HEK293T (cell line): ENCODE results near the gene TSPO2.

Source experiments
- CTCF ChIA-PET: fragments of 350-600 bp; formaldehyde crosslinking; extraction: SDS; loops from one replicate; lab custom pipeline; 2021; ENCODE audit warnings: antibody characterized with exemption, inconsistent platforms; lab: Yijun Ruan, JAX
- POLR2A ChIA-PET: fragments of 350-600 bp; formaldehyde crosslinking; extraction: SDS; loops from one replicate; lab custom pipeline; 2020; ENCODE audit warnings: antibody characterized with exemption, inconsistent platforms; lab: Yijun Ruan, JAX
- DNase-seq: peaks from one replicate; pipeline ENCODE4 v3.0.0; 2012; ENCODE audit warnings: mixed read lengths; ENCODE audit errors: extremely low spot score
- ARNT ChIP-seq: fragments of 450-650 bp; IDR thresholded peaks from 2 replicates; pipeline ENCODE4 v1.6.1; 2017; ENCODE audit warnings: mild to moderate bottlenecking
- BHLHE40 ChIP-seq: fragments of 450-650 bp; IDR thresholded peaks from 2 replicates; pipeline ENCODE4 v1.6.1; 2016; ENCODE audit warnings: mild to moderate bottlenecking, moderate library complexity, borderline replicate concordance
- CTBP1 ChIP-seq: fragments of 450-650 bp; IDR thresholded peaks from 2 replicates; pipeline ENCODE4 v1.6.1; 2016; ENCODE audit warnings: borderline replicate concordance
- ELF4 ChIP-seq: fragments of 450-650 bp; IDR thresholded peaks from 2 replicates; pipeline ENCODE4 v1.6.1; 2017; ENCODE audit warnings: antibody characterized with exemption
- FOXA1 ChIP-seq: fragments of 450-650 bp; IDR thresholded peaks from 2 replicates; pipeline ENCODE4 v1.6.1; 2016; ENCODE audit warnings: mild to moderate bottlenecking
- FOXK2 ChIP-seq: fragments of 450-650 bp; IDR thresholded peaks from 2 replicates; pipeline ENCODE4 v1.6.1; 2016; ENCODE audit warnings: mild to moderate bottlenecking
- FOXM1 ChIP-seq: fragments of 450-650 bp; IDR thresholded peaks from 2 replicates; pipeline ENCODE4 v1.6.1; 2017; ENCODE audit warnings: mild to moderate bottlenecking, borderline replicate concordance
- HDGF ChIP-seq: fragments of 450-650 bp; IDR thresholded peaks from 2 replicates; pipeline ENCODE4 v1.6.1; 2017; ENCODE audit warnings: antibody characterized with exemption, borderline replicate concordance
- L3MBTL2 ChIP-seq: fragments of 450-650 bp; conservative IDR thresholded peaks from 2 replicates; pipeline ENCODE4 v1.6.1; 2016; ENCODE audit warnings: mild to moderate bottlenecking
- LEF1 ChIP-seq: fragments of 450-650 bp; IDR thresholded peaks from 2 replicates; pipeline ENCODE4 v1.6.1; 2017; ENCODE audit warnings: mild to moderate bottlenecking, borderline replicate concordance
- NFRKB ChIP-seq: fragments of 450-650 bp; IDR thresholded peaks from 2 replicates; pipeline ENCODE4 v1.6.1; 2016; ENCODE audit warnings: mild to moderate bottlenecking, moderate library complexity
- SP1 ChIP-seq: fragments of 450-650 bp; IDR thresholded peaks from 2 replicates; pipeline ENCODE4 v1.6.1; 2017
- SUZ12 ChIP-seq: fragments of 450-650 bp; IDR thresholded peaks from 2 replicates; pipeline ENCODE4 v1.6.1; 2016; ENCODE audit warnings: mild to moderate bottlenecking
- TARDBP ChIP-seq: fragments of 450-650 bp; IDR thresholded peaks from 2 replicates; pipeline ENCODE4 v1.6.1; 2016
- ZNF384 ChIP-seq: fragments of 450-650 bp; IDR thresholded peaks from 2 replicates; pipeline ENCODE4 v1.6.1; 2016
- TF ChIP-seq, protein P1 (sequence below): fragments of 450-650 bp; IDR thresholded peaks from 2 replicates; pipeline ENCODE4 v1.6.1; 2016

The TSPO2 gene

DNA sequence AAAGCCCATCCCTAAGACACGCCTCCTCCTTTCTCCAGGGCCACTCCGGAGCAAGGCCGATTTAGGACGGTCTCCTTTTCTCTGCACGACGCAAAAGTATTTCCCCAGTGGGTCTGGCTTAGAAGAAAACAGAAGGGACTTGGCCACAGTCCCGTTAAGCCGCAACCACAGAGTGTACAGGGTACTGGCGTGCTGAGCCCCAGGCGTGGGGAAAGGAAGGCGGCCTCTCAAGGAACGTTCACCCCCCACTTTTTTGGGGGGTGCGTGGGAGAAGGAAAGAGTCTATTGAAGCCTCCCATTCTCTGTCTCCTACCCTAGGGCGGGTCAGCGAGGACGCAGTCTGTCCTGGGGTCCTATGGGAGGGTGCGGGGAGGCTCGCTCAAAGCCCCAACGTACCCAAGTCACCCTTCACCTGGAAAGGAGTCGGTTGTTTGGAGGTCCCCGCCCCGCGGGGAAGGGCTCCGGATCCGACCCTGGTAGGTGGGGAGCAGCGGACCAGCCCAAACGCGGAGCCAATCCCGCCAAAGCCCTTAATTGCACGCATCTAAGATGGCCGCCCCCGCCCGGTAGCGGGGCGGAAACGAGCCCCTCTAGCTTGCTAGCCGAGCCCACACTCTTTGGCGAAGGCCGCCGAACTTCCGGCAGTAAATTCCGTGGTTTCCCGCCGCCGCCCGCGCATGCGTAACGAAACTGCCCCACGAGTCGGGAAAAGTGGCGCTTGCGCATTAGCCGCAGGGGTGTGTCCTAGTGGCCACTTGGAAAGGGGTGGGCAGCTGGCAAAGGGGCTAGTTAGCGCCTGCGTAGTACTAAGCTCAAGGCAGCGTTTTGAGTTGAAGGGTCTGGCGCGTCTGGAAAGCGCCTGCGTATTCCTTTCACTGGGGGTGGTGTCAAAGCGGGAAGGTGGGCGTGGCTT, 29.9 kb downstream of the TSPO2 start, which contains the start of gene OARD1:
Gene OARD1 (minus strand): TSS at position 434 of the 913 bp plus-strand sequence. CDS start 722 bp downstream, outside the sequence.
- CTCF ChIA-PET, result no interaction called here
- POLR2A ChIA-PET, result interaction anchor here (0.7 to 1.2 kb wide), 10 partner anchors 9 to 248 kb away, joined by 3 to 8 read pairs (median 4); partner anchors contain the start of gene TSPO2
- TF ChIP-seq TARDBP (0 out of 2 replicates have a peak, but pooled peaks have one; percentile 39), FOXM1 (peak; percentile 63; the same call in 1 of the 2 replicates), CTBP1 (no peak), L3MBTL2 (peak; percentile 27; the same call in 1 of the 2 replicates), ELF4 (0 out of 2 replicates have a peak, but pooled peaks have one; percentile 15), LEF1 (no peak), ARNT (no peak)
- DNase-seq, result peak; percentile 95

GRCh38 chr6:41072836-41073202, 30.6 kb downstream of the TSPO2 start, which contains the start of gene NFYA:
Gene NFYA, plus strand, starts transcription at chr6:41072974. Its CDS starts 6,116 bp downstream, at chr6:41079090.
- CTCF ChIA-PET, result no interaction called here
- no peak for DNase-seq
- POLR2A ChIA-PET, result interaction anchor here (0.7 to 1.2 kb wide), 10 partner anchors 9 to 247 kb away, joined by 3 to 8 read pairs (median 4); partner anchors contain the start of gene TSPO2
- TF ChIP-seq FOXM1, result no peak
- TF ChIP-seq NFRKB, result no peak
- no peak for TF ChIP-seq LEF1
- TF ChIP-seq FOXK2, result no peak
- no peak for TF ChIP-seq ZNF384
- no peak for TF ChIP-seq ELF4
- peak; percentile 64; the same call in 1 of the 2 replicates for TF ChIP-seq HDGF
- no peak for TF ChIP-seq SP1
- TF ChIP-seq, protein P1, sequence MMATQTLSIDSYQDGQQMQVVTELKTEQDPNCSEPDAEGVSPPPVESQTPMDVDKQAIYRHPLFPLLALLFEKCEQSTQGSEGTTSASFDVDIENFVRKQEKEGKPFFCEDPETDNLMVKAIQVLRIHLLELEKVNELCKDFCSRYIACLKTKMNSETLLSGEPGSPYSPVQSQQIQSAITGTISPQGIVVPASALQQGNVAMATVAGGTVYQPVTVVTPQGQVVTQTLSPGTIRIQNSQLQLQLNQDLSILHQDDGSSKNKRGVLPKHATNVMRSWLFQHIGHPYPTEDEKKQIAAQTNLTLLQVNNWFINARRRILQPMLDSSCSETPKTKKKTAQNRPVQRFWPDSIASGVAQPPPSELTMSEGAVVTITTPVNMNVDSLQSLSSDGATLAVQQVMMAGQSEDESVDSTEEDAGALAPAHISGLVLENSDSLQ, result peak; percentile 50; the same call in 1 of the 2 replicates

DNA sequence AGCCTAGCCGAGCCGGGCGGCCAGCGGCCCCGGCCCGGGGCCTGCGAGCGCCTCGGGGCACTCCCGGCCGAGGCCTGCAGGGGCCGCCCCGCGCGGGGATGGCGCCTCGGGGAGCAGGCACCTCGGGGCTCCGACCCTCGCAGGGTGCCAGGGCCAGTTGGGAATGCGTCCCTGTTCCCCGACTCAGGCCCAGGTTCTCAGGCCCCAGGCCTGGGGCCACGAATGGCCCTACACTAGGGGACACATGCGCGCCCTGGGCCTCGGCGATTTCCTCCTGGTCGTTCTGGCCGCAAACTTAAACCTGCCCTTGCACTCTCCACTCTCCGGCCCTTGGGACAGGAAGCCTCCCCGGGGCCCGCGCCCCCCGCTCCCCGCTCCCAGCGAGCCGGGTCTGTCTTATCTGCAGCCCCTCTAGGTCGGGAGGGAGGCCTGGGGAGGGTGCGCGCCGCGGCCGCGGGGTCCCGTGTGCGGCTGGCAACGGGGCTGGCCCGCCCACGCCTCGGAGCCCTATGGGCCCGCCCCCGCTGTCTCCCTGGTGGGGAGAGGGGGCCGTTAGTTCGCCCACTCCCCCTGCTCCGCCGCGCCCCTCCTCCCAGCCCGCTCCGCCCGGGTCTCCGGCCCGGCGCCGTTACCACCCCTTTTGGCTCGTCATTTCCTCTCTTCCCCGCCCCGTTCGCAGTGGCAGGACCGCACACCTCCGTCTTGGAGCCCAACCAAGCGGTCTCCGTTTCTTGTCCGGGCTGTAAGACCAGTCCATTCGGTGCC, 31.1 kb downstream of the TSPO2 start:
- DNase-seq, result peak; percentile 70
- TF ChIP-seq FOXA1, result no peak
- TF ChIP-seq L3MBTL2, result no peak
- TF ChIP-seq LEF1, result peak; percentile 49; the same call in 1 of the 2 replicates
- TF ChIP-seq, protein P1, result no peak
- no peak for TF ChIP-seq NFRKB
- TF ChIP-seq HDGF, result no peak
- no peak for TF ChIP-seq BHLHE40
- no peak for TF ChIP-seq FOXK2
- ChIA-PET POLR2A (interaction anchor here (0.8 to 1.2 kb wide), 7 partner anchors 10 to 246 kb away, joined by 3 to 8 read pairs (median 4); no protein-coding TSS in a partner anchor), CTCF (no interaction called here)

DNA sequence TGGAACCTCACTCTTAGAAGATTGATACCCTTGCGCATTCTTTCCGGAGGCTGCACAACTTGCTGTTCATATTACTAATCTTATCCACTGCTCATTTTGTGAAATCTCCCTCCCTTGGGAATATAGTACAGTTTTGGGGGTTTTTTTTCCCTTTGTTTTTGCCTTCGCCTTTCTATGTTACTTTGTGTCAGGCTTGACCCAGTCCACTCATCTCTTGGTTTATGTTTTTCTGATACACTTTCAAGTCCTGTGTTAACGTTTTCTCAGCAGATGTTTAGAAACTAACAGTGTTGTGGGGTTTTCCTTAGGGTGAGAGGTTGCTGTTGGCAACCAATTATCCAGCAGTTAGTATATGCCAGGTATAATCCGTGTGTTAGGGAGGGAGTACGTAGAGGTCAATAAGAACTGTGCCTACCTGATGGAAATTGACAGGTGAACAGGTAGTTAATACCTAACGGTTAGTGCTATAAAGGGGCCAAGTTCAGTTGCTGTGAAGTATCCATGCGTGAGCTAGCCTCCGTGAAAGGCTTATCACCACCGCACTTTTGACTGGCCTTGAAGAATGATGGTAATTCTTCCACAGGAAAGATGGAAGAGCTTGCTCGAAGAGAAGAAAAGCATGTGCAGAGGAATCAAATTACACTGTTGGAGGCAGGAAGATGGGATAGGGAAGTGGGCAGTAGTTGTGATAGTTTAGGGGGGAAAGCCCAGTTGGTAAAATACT, 31.9 kb downstream of the TSPO2 start:
- DNase-seq, result no peak
- POLR2A ChIA-PET, result interaction anchor here (0.9 kb wide), 1 partner anchor 197 kb away, joined by 3 read pairs; no protein-coding TSS in a partner anchor
- CTCF ChIA-PET, result interaction anchor here (1.2 kb wide), 1 partner anchor 17 kb away, joined by 3 read pairs; no protein-coding TSS in a partner anchor
- TF ChIP-seq FOXA1 (no peak), L3MBTL2 (peak; percentile 74), TARDBP (no peak)

DNA sequence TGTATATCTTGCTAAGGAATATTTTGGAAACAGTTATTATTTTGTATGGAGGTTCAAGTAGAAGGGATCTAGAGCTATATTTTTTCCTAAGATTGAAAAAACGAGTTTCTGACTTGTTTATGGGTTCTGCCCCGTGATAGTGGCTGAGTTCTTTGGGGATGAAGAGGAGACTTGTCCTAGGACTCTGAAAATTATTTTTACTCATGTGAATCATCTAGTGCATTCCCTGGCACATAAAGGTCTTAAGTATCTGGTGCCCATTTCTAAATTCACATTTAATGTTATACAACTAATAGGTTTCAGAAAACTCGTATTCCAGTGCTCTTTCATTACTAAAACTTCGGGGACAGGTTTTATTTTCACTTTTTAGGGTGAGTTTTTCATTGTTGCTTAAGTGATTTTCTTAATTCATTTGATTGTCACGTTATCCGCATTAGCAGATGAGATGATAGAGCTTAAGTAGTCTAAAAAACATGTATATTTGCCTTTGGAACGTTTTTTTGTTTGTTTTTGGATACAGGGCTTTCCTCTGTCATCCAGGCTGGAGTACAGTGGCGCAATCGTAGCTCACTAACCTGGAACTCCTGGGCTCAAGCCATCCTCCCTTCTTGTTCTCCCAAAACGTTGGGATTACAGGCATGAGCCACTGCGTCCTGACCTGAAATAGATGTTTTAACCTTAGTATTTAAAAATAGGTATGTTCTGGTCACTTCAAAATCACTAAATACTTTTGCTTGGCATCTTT, 32.6 kb downstream of the TSPO2 start:
- TF ChIP-seq FOXM1 (no peak), BHLHE40 (no peak), ARNT (no peak), TARDBP (no peak), NFRKB (no peak), SP1 (no peak), HDGF (no peak), ZNF384 (no peak), FOXK2 (no peak), CTBP1 (no peak), L3MBTL2 (no peak), FOXA1 (no peak), LEF1 (no peak), SUZ12 (no peak), ELF4 (no peak)
- TF ChIP-seq, protein P1, result no peak
- CTCF ChIA-PET, result interaction anchor here (0.7 to 1.2 kb wide), 3 partner anchors 17 to 204 kb away, joined by 3 to 4 read pairs (median 3); no protein-coding TSS in a partner anchor
- POLR2A ChIA-PET, result interaction anchor here (0.9 kb wide), 1 partner anchor 196 kb away, joined by 3 read pairs; no protein-coding TSS in a partner anchor
- DNase-seq, result no peak
